H1 (cell line): ENCODE measurements around the gene ABCC4. TPM values are rescaled to one million over a fixed set of nuclear protein-coding genes. Genes with fewer than 3 reads are reported as not detected.

Source experiments
- CTCF ChIA-PET: fragments of 300-600 bp; sonication (Branson Sonifier 250); formaldehyde crosslinking; loops from one replicate; lab custom pipeline; 2021; ENCODE audit not compliant: partially characterized antibody; lab: Charles Lee
- POLR2A ChIA-PET: fragments of 300-600 bp; sonication (Branson Sonifier 250); formaldehyde crosslinking; loops from one replicate; lab custom pipeline; 2021; ENCODE audit warnings: inconsistent platforms; ENCODE audit not compliant: partially characterized antibody; lab: Charles Lee
- DNase-seq, 2 experiments: peaks; one replicate each; pipeline versions ENCODE4 v3.0.0 to v3.0.0-alpha.2; 2010 to 2022; ENCODE audit warnings: low spot score in 2 of 2, low read depth in 1 of 2, mixed read lengths in 1 of 2
- FAIRE-seq: peaks from 2 replicates; lab custom pipeline; 2011; peaks lifted over from hg19 to GRCh38; lab: Jason Lieb, UNC
- H2AFZ ChIP-seq: 2 replicates; pipeline ENCODE4 v1.8.1; 2012; ENCODE audit warnings: low read length, inconsistent platforms
- H2AK5ac ChIP-seq: 2 replicates; pipeline ENCODE4 v1.6.1; 2013; ENCODE audit warnings: low read depth, low read length
- H2BK120ac ChIP-seq: replicated peaks from 2 replicates; pipeline ENCODE3; 2013; ENCODE audit warnings: low read depth, low read length, inconsistent platforms
- H2BK12ac ChIP-seq: 2 replicates; pipeline ENCODE4 v1.6.1; 2013; ENCODE audit warnings: low read depth, low read length
- H2BK15ac ChIP-seq: 2 replicates; pipeline ENCODE4 v1.6.1; 2013; ENCODE audit warnings: low read length
- H2BK20ac ChIP-seq: 2 replicates; pipeline ENCODE4 v1.6.1; 2013; ENCODE audit warnings: low read length
- H2BK5ac ChIP-seq: 2 replicates; pipeline ENCODE4 v1.6.1; 2013; ENCODE audit warnings: low read depth, low read length
- H3K14ac ChIP-seq: 2 replicates; pipeline ENCODE4 v1.6.1; 2013; ENCODE audit warnings: inconsistent platforms; ENCODE audit not compliant: insufficient read length
- H3K18ac ChIP-seq: 2 replicates; pipeline ENCODE4 v1.6.1; 2013; ENCODE audit warnings: low read length; ENCODE audit errors: extremely low read depth
- H3K23ac ChIP-seq: 2 replicates; pipeline ENCODE4 v1.6.1; 2013; ENCODE audit warnings: inconsistent platforms; ENCODE audit not compliant: insufficient read length
- H3K23me2 ChIP-seq: 2 replicates; pipeline ENCODE4 v1.6.1; 2013; ENCODE audit warnings: low read depth, low read length
- H3K27ac ChIP-seq: 2 replicates; pipeline ENCODE4 v1.6.1; 2011; ENCODE audit warnings: low read depth, low read length, inconsistent platforms
- H3K27me3 ChIP-seq, 4 experiments: replicated peaks in 1 of 4; 1 replicate in 1 of 4; 2 replicates in 3 of 4; pipeline versions ENCODE4 v1.6.1 to v1.8.1; 2011 to 2013; ENCODE audit warnings: low read length in 3 of 4, mild to moderate bottlenecking in 3 of 4, inconsistent platforms in 2 of 4, mixed read lengths in 2 of 4, moderate library complexity in 1 of 4; ENCODE audit not compliant: control insufficient read depth in 3 of 4, insufficient read depth in 3 of 4; ENCODE audit errors: extremely low read depth in 1 of 4
- H3K36me3 ChIP-seq, 4 experiments: 2 replicates each; pipeline versions ENCODE4 v1.6.1 to v1.8.1; 2011 to 2013; ENCODE audit warnings: mild to moderate bottlenecking in 4 of 4, low read length in 3 of 4, moderate library complexity in 2 of 4, control low read depth in 1 of 4, inconsistent platforms in 1 of 4; ENCODE audit not compliant: insufficient read depth in 4 of 4, control insufficient read depth in 2 of 4
- H3K4ac ChIP-seq: replicated peaks from 2 replicates; pipeline ENCODE3; 2013; ENCODE audit warnings: low read length, low read depth, mixed read lengths, inconsistent platforms; ENCODE audit not compliant: insufficient read length
- H3K4me1 ChIP-seq, 4 experiments: replicated peaks in 1 of 4; 1 replicate in 1 of 4; 2 replicates in 3 of 4; pipeline versions ENCODE4 v1.6.1 to v1.8.1; 2011 to 2013; ENCODE audit warnings: low read length in 3 of 4, inconsistent platforms in 2 of 4, mixed read lengths in 1 of 4; ENCODE audit not compliant: insufficient read depth in 4 of 4, control insufficient read depth in 3 of 4
- H3K4me2 ChIP-seq, 2 experiments: 2 replicates each; pipeline versions ENCODE4 v1.6.1 to v1.8.1; 2011 to 2013; ENCODE audit warnings: low read depth in 2 of 2, low read length in 2 of 2, control low read depth in 1 of 2, inconsistent platforms in 1 of 2, mild to moderate bottlenecking in 1 of 2; ENCODE audit not compliant: insufficient read depth in 1 of 2
- H3K4me3 ChIP-seq, 4 experiments: fragments of 200-600, 300-600 bp in 1 of 4; sonication (generic), shearing (Covaris generic), sonication (Bioruptor Twin) in 1 of 4; 2 replicates each; pipeline versions ENCODE4 v1.5.1 to v1.8.1; 2011 to 2016; ENCODE audit warnings: low read length in 4 of 4, low read depth in 3 of 4, control low read depth in 2 of 4, inconsistent platforms in 2 of 4, mild to moderate bottlenecking in 2 of 4, mixed read lengths in 1 of 4, moderate library complexity in 1 of 4; ENCODE audit not compliant: insufficient read depth in 2 of 4; ENCODE audit errors: extremely low read depth in 1 of 4
- H3K56ac ChIP-seq: replicated peaks from 2 replicates; pipeline ENCODE3; 2013; ENCODE audit warnings: low read depth, mild to moderate bottlenecking, mixed read lengths, low read length, inconsistent platforms; ENCODE audit not compliant: insufficient read length
- H3K79me1 ChIP-seq: 2 replicates; pipeline ENCODE4 v1.6.1; 2013; ENCODE audit warnings: low read depth, low read length, control low read depth
- H3K79me2 ChIP-seq, 2 experiments: 2 replicates each; pipeline versions ENCODE4 v1.6.1 to v1.8.1; 2012 to 2013; ENCODE audit warnings: low read length in 2 of 2, mild to moderate bottlenecking in 2 of 2, inconsistent platforms in 1 of 2; ENCODE audit not compliant: insufficient read depth in 2 of 2, control insufficient read depth in 1 of 2
- H3K9ac ChIP-seq, 4 experiments: replicated peaks in 1 of 4; 1 replicate in 1 of 4; 2 replicates in 3 of 4; pipeline versions ENCODE4 v1.6.1 to v1.8.1; 2011 to 2013; ENCODE audit warnings: low read depth in 3 of 4, low read length in 3 of 4, control low read depth in 2 of 4, mild to moderate bottlenecking in 2 of 4, moderate library complexity in 2 of 4, inconsistent platforms in 1 of 4; ENCODE audit errors: extremely low read depth in 1 of 4
- H3K9me3 ChIP-seq, 2 experiments: 2 replicates each; pipeline versions ENCODE4 v1.6.1 to v1.8.1; 2012 to 2013; ENCODE audit warnings: mild to moderate bottlenecking in 2 of 2, moderate library complexity in 2 of 2, control low read depth in 1 of 2, inconsistent platforms in 1 of 2, low read depth in 1 of 2, low read length in 1 of 2, mixed read lengths in 1 of 2; ENCODE audit not compliant: insufficient read depth in 2 of 2
- H4K20me1 ChIP-seq, 2 experiments: replicated peaks in 1 of 2; 2 replicates each; pipeline versions ENCODE3 to v1.8.1; 2011 to 2013; ENCODE audit warnings: inconsistent platforms in 2 of 2, low read length in 2 of 2, mild to moderate bottlenecking in 1 of 2; ENCODE audit not compliant: insufficient read depth in 2 of 2, control insufficient read depth in 1 of 2
- H4K5ac ChIP-seq: 2 replicates; pipeline ENCODE4 v1.6.1; 2013; ENCODE audit warnings: low read length, low read depth, mixed read lengths, inconsistent platforms; ENCODE audit not compliant: insufficient read length
- H4K8ac ChIP-seq: 2 replicates; pipeline ENCODE4 v1.8.0; 2013; ENCODE audit warnings: mild to moderate bottlenecking, moderate library complexity, low read length, inconsistent platforms; ENCODE audit not compliant: insufficient read depth; ENCODE audit errors: extremely low read depth
- H4K91ac ChIP-seq: replicated peaks from 2 replicates; pipeline ENCODE3; 2013; ENCODE audit warnings: low read length, mixed read lengths, inconsistent platforms; ENCODE audit not compliant: insufficient read length
- USF2 ChIP-seq: IDR thresholded peaks from 2 replicates; pipeline ENCODE4 v1.6.1; 2011; ENCODE audit warnings: low read length, improper control_type of control experiment
- WGBS, 2 experiments: shearing (Covaris generic) in 1 of 2; methylation state at CpG; one replicate each; pipeline versions ENCODE4 v1.1.6 to v1.1.7; 2013 to 2015; ENCODE audit warnings: low lambda C conversion rate in 2 of 2, mixed read lengths in 2 of 2, inconsistent platforms in 1 of 2, low coverage in 1 of 2, missing lambda C conversion rate in 1 of 2; ENCODE audit not compliant: insufficient replicate concordance in 2 of 2, insufficient coverage in 1 of 2, insufficient read length in 1 of 2; ENCODE audit errors: extremely low coverage in 1 of 2, missing lambda C conversion rate in 1 of 2; 5-methylcytosine and 5-hydroxymethylcytosine counted together
- polyA plus RNA-seq, 7 experiments: library from polyadenylated mRNA; depleted of rRNA in 3 of 7; stranded (reverse) in 5 of 7; unstranded in 2 of 7; fragments of >200 nt in 5 of 7; fragments of 200-250 nt in 2 of 7; gene quantifications; 1 replicate in 5 of 7; 2 replicates in 1 of 7; 4 replicates in 1 of 7; pipeline versions ENCODE4 v1.2.1 to v1.2.3, GENCODE V29; 2011 to 2013; ENCODE audit warnings: missing spikeins in 2 of 7, mixed read lengths in 2 of 7
- total RNA-seq: library from RNA; stranded (reverse); fragmentation: NEBNext Ultra II Directional; extraction: Animal tissue kit (Norgen Biotek cat#: 25700); gene quantifications from 2 replicates; pipeline ENCODE4 v1.2.1, GENCODE V29; 2021

ABCC4 gene
- total and polyA plus RNA-seq, 2 of the 8 experiments (the other 6 are each of a cell fraction or from before 2014, with no cell fraction given) = 4.0 to 14.1 TPM

GRCh38 chr13:95337597-95337996 is 36.3 kb upstream of the ABCC4 start:
- H4K5ac ChIP-seq = no peak overlapping the region
- no peak overlapping the region for H3K23ac ChIP-seq
- H3K4me2 ChIP-seq = no peak overlapping the region
- no peak overlapping the region for H3K14ac ChIP-seq
- no peak overlapping the region for H3K4ac ChIP-seq
- no peaks in the 10 kb centered on the region for H3K79me2 ChIP-seq
- H2BK15ac ChIP-seq = no peak overlapping the region
- TF ChIP-seq USF2 = no peak
- H4K8ac ChIP-seq = no peak overlapping the region
- no peak overlapping the region for H3K56ac ChIP-seq
- H3K18ac ChIP-seq = no peak overlapping the region
- no peak overlapping the region for H3K4me3 ChIP-seq
- WGBS, 2 experiments = 96% methylated on average over 3 of the region's 3 CpGs; no CpG with 5 or more reads in 1 of the 2 experiments
- H3K9me3 ChIP-seq = no peaks in the 10 kb centered on the region
- H2BK5ac ChIP-seq = no peak overlapping the region
- no peak overlapping the region for H2AFZ ChIP-seq
- no peak overlapping the region for H2BK12ac ChIP-seq
- no peak overlapping the region for H2BK120ac ChIP-seq
- H4K20me1 ChIP-seq = no peaks in the 10 kb centered on the region
- DNase-seq (no peak), FAIRE-seq (no peak)
- no peaks in the 10 kb centered on the region for H3K4me1 ChIP-seq
- H3K79me1 ChIP-seq = no peaks in the 10 kb centered on the region
- H3K27ac ChIP-seq = no peak overlapping the region
- H2BK20ac ChIP-seq = no peak overlapping the region
- H3K27me3 ChIP-seq = no peaks in the 10 kb centered on the region
- no peak overlapping the region for H2AK5ac ChIP-seq
- H3K23me2 ChIP-seq = no peaks in the 10 kb centered on the region
- ChIA-PET CTCF (interaction anchor here (1.7 kb wide), 1 partner anchor 34 kb away, joined by 5 read pairs; no protein-coding TSS in a partner anchor), POLR2A (no interaction called here)
- no peak overlapping the region for H3K9ac ChIP-seq
- H3K36me3 ChIP-seq = no peaks in the 10 kb centered on the region
- no peak overlapping the region for H4K91ac ChIP-seq
